GM12873 (cell line): ENCODE results near the gene TRIP13.

Experiments
- TF ChIP-seq, protein P1 (sequence below): IDR thresholded peaks from 2 replicates; pipeline ENCODE4 v1.5.1; 2012; ENCODE audit warnings: low read depth, mild to moderate bottlenecking, moderate library complexity, low read length, control low read depth; ENCODE audit not compliant: insufficient read depth; ENCODE audit errors: missing control alignments

The TRIP13 gene

DNA sequence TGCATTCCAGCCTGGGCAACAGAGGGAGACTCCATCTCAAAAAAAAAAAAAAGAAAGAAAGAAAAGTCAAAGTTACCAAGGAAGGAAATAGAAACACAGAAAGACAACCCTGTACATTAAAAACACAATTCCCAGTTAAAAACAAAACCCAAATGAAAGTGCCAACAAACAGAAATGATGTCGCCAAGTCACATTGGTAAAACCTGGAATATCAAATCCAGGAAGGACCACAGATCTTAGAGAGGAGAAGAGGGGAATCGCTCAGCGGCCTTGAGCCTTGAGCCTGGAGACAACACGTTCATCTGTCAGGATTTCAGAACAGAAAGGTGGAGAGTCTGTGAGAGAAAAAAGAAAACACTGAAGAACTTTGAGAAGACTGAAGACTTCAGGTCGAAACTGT, 40.7 kb upstream of the TRIP13 start:
- TF ChIP-seq, protein P1, sequence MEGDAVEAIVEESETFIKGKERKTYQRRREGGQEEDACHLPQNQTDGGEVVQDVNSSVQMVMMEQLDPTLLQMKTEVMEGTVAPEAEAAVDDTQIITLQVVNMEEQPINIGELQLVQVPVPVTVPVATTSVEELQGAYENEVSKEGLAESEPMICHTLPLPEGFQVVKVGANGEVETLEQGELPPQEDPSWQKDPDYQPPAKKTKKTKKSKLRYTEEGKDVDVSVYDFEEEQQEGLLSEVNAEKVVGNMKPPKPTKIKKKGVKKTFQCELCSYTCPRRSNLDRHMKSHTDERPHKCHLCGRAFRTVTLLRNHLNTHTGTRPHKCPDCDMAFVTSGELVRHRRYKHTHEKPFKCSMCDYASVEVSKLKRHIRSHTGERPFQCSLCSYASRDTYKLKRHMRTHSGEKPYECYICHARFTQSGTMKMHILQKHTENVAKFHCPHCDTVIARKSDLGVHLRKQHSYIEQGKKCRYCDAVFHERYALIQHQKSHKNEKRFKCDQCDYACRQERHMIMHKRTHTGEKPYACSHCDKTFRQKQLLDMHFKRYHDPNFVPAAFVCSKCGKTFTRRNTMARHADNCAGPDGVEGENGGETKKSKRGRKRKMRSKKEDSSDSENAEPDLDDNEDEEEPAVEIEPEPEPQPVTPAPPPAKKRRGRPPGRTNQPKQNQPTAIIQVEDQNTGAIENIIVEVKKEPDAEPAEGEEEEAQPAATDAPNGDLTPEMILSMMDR = no peak

- TF ChIP-seq, protein P1 = no peak
Measured at GRCh38 chr5:852431-853401, 40.0 kb upstream of the TRIP13 start.

DNA sequence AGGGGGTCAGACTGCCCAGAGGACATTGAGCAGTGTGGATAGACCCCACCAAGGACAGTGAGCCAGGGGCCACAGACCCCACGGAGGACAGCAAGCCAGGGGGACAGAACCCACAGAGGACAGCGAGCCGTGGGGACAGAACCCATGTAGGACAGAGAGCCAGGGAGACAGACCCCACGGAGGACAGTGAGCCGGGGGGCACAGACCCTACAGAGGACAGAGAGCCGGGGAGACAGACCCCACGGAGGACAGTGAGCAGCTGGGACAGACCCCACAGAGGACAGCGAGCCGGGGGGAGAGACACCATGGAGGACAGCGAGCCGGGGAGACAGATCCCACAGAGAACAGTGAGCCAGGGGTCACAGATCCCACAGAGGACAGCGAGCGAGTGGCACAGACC, 38.5 kb upstream of the TRIP13 start:
- TF ChIP-seq, protein P1 = no peak

- TF ChIP-seq, protein P1 = no peak
Measured at GRCh38 chr5:854966-855743, 37.5 kb upstream of the TRIP13 start.

DNA sequence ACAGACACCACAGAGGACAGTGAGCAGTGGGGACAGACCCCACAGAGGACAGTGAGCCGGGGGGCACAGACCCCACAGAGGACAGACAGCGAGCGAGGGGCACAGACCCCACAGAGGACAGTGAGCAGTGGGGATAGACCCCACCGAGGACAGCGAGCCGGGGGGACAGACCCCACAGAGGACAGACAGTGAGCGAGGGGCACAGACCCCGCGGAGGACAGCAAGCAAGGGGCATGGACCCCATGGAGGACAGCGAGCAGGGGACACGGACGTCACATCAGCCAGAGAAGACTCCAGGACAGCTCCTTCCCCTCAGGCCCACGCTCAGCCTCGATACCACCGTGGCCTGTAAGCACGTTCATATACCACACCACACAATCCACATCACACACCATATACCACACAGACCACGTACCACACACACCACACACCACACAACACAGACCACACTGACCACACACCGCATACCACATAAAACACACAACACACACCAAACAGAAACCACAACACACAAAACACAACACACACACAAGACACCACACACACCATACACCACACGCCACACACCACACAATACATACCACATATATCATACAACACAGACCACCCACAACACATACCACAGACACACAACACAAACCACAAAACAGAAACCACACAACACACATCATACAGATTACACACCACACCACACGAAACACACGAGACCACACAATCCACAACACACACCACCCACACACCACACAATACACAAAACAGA, 36.7 kb upstream of the TRIP13 start:
- TF ChIP-seq, protein P1 = no peak

- TF ChIP-seq, protein P1 = no peak
Measured at GRCh38 chr5:856531-857425, 35.9 kb upstream of the TRIP13 start.
